GM21367 (cell line): Measurements from ENCODE around the gene CELF5.
"Not testable (repeated sequence)": the region's sequence is repeated elsewhere in the genome, so short reads cannot be mapped to it uniquely, and the experiment has no call there.

ENCODE experiments used
- ATAC-seq: cut with Tn5 transposase; IDR thresholded peaks from one replicate; pipeline ENCODE4 v1.9.1; 2021; ENCODE audit not compliant: unreplicated experiment

Gene CELF5

DNA sequence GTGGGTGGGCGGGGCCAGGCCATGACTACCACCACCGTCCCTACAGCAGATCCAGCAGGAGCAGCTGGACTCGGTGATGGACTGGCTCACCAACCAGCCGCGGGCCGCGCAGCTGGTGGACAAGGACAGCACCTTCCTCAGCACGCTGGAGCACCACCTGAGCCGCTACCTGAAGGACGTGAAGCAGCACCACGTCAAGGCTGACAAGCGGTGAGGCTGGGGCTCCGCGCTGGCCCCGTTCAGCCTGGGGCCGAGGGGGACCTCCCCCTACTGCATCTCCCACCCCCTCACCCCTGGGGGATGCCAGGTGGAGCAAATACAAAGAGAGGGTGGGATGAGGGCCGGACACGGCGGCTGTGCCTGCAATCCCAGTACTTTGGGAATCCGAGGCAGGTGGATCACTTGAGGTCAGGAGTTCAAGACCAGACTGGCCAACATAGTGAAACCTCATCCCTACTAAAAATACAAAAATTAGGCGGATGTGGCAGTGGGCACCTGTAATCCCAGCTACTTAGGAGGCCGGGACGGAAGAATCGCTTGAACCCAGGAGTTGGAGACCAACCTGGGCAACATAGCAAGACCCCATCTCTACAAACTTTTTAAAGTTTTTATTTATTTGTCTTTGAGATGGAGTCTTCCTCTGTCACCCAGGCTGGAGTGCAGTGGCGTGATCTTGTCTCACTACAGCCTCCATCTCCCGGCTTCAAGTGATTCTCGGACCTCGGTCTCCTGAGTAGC is 18.1 kb upstream of the CELF5 start:
- ATAC-seq: no peak

DNA sequence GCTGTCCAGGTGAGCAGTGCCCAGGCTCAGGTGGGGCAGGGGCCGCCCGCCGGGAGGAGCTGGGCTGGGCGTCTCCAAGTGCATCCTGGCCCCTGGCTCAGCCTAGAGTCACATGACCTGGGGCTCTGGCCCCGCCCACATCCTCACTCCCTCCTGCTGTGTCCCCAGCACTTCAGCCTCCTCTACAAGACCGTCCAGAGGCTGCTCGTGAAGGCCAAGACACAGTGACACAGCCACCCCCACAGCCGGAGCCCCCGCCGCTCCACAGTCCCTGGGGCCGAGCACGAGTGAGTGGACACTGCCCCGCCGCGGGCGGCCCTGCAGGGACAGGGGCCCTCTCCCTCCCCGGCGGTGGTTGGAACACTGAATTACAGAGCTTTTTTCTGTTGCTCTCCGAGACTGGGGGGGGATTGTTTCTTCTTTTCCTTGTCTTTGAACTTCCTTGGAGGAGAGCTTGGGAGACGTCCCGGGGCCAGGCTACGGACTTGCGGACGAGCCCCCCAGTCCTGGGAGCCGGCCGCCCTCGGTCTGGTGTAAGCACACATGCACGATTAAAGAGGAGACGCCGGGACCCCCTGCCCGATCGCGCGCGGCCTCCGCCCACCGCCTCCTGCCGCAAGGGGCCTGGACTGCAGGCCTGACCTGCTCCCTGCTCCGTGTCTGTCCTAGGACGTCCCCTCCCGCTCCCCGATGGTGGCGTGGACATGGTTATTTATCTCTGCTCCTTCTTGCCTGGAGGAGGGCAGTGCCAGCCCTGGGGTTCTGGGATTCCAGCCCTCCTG is 16.8 kb upstream of the CELF5 start:
- ATAC-seq: no peak

DNA sequence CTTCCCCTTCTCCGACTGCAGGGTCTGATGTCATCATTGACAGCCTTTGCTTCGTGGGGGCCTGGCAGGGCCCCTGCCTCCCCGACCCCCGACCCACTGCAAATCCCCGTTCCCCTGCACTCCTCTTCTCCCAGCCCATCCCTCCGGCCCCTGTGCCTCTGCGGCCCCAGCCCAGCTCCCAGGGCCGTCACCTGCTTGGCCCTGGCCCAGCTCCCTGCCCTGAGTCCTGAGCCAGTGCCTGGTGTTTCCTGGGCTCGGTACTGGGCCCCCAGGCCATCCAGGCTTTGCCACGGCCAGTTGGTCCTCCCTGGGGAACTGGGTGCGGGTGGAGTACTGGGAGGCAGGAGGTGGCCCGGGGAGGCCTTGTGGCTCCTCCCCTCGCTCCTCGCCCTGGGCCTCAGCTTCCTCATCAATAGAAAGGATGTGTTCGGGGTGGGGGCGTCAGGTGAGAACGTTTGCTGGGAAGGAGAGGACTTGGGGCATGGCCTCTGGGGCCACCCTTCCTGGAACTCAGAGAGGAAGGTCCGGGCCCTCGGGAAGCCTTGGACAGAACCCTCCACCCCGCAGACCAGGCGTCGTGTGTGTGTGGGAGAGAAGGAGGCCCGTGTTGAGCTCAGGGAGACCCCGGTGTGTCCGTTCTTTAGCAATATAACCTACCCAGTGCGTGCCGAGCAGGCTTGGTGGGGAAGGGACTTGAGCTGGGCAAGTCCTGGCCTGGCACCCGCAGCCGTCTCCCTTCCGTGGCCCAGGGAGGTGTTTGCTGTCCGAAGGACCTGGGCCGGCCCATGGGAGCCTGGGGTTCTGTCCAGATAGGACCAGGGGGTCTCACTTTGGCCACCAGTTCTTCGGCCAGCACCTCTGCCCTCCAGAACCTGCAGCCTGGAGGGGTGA is 15.9 kb upstream of the CELF5 start:
- ATAC-seq: no peak

DNA sequence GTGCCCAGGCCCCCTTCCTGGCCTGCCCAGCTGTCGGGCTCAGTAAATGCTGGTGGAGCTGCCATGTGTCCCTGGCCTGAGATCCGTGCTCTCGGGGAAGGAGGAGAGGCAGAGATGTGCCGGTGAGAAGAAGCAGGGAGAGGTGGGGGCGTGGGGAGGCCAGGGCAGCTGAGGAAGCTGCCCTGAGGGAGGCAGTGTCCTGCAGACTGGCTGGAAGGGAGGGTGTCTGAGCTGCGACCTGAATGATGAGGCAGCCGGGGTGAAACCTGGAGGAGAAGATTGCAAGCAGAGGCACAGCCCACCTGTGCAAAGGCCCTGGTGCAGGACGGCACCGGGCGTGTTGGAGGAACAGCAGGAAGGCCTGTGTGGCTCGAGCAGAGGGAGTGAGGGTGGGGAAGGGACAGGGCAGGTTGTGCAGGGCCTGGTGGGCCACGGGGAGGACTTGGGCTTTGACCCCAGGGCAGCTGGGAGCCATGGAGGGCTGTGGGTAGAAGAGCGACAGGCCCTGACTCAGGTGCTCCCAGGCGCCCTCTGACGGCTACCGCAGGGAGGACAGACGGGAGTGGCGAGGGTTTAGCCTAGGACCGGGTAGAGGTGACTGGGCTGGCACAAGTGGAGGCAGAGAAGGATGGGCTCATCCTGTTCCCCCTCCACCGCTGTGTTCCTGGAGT is 14.0 kb upstream of the CELF5 start:
- no peak for ATAC-seq

DNA sequence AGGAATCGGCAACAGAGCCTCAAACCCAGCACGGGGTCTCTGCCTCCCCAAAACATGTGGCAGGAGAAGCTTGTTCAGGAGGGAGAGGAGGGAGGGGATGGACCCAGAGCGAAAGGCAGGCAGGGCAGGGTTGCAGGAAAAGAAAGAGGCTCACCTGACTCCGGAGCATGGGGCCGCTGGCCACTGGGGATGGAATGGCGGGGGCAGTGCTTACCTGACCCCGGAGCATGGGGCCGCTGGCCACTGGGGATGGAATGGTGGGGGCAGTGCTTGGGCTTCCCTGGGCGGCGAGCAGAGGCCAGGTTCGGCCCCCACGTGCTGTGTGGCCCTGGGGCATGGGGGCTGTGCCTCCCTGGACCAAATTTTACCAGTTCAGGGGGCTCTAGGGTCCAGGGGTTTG is 13.3 kb upstream of the CELF5 start:
- ATAC-seq: no peak

DNA sequence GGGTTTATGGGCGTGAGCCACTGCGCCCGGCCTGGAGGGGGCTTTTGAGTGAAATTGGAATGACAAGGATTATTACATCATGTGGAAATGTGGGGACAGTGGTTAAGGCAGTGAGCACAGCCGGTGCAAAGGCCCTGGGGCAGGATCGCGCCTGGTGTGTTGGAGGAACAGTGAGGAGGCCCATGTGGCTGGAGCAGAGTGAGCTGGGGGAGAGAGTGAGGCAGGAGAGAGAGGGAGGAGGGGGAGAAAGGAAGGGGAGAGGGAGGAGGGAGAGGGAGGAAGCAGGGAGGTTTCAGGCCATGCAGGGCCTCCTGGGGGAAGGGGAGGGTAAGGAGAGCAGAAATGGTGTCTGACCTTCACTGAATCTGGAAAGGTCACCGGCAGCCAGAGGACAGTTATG is 11.3 kb upstream of the CELF5 start:
- no peak for ATAC-seq

DNA sequence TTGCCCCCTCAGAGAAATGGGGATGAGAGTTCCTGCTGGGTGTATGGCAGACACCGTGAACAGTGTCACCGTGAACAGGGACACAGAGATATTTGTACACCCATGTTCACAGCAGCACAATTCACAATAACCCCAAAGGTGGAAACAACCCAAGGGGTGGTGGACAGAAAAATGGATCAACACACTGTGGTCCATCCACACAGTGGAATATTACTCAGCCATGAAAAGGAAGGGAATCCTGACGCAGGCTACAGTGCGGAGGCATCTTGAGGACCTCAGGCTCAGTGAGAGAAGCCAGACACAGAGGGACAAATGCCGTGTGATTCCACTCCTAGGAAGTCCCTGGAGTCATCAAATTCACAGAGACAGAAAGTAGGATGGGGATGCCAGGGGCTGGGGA is 7.6 kb upstream of the CELF5 start:
- no peak for ATAC-seq

DNA sequence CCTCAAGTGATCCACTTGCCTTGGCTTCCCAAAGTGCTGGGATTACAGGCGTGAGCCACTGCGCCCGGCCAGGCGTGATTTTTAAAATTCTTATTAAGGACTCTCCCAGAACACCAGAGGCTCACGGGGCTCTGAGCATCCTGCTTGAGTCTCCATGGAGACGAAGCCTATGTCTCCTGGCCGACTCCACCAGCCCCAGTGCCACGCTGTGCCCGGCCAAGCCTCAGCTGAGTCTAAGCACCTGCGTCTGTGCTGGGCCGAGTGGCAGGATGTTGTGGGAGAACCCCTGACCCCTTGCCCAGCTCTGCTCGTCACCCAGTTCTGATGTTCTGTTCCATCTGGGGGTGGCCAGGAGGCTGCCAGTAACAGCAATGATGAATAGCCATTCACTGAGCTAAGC is 3.9 kb upstream of the CELF5 start:
- no peak for ATAC-seq

DNA sequence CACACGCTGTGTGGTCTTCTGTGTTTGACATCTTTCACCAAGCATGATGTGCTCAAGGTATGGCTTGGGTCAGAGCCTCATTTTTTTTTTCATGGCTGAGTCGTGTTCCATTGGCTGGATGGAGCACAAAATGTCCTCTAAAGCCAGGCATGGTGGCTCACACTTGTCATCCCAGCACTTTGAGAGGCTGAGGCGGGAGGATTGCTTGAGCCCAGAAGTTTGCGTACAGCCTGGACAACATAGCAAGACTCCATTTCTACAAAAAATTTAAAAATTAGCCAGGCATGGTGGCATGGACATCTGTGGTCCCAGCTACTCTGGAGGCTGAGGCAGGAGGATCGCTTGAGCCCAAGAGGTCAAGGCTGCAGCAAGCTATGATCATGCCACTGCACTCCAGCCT is 2.9 kb upstream of the CELF5 start:
- ATAC-seq: not testable (repeated sequence)

DNA sequence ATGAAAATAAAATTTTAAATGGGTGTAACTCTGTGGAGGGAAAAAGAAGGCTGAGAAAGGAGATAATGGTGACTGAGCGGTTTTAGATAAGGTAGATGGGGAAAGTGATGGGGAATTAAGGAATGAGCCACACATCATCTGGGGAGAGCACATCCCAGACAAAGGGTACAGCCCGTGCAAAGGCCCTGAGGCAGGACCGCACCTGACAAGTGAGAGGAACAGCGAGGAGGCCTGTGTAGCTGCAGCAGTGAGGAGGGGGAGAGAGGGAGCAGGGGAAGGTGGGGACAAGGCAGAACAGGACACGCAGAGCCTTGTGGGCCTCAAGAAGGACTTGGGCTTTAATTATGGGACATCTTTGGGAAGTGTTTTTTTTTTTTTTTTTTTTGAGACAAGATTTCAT is 1.8 kb upstream of the CELF5 start:
- ATAC-seq: no peak

DNA sequence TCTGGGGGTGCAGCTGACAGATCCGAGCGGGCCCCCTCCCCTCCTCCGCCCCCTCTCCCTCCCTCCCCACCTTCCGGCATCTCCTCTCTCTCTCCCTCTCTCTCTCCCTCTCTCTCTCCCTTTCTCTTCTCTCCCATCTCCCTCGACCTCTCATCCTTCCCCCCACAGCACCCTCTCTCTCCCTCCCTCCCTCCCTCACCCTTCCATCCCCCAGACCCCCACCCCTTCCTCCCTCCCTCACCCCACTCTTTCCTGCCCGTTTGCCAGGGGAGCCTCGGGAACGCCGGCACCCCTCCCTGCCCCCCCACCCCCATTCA is 666 bp downstream of the CELF5 start:
- no peak for ATAC-seq

DNA sequence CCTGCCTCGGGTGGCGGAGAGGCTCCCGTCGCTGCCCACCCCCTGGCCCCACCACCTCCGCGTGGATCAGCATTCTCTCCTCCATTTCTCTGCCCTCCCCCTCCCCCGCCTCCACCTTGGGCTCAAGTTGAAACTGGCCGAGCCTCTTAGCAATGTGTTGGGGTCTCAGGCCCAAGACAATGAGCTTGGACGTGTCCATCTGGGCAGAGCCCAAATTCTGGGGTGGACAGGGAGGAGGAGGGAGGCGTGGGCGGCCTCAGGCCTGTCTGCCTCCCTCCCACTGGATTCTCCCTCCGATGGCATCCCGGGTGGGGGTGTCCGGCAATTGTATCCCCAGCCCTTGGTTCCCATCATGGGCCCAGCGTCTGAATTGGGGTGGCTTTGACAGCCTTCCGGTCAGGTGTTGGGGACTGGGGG is 1.2 kb downstream of the CELF5 start:
- no peak for ATAC-seq

DNA sequence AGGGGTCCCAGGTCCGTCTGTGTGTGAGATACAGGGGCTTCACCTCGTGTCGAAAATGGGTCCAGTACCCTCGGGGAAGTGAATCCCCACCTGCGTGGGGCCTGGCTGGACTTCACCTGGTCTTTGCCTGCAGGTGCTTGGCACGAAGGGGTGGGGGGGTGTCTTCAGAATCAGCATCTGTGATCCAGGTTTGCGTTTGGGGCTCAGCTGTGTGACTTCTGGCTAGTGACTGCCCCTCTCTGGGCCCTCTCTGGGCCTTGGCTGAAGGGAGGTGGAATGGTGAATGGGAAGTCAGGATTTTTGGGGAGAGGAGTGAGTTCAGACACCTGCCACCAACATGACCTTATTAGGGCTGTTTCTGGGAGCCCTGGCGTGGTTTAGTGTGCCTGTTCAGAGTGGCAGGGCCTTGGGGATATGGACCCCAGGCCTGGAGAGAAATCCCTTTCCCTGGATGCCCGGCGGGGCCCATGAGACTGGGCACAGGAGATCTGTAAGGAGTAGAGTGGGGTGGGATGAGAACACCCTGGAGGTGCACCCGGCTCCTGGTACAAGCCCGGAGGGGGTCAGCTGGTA is 2.7 kb downstream of the CELF5 start:
- ATAC-seq: no peak

DNA sequence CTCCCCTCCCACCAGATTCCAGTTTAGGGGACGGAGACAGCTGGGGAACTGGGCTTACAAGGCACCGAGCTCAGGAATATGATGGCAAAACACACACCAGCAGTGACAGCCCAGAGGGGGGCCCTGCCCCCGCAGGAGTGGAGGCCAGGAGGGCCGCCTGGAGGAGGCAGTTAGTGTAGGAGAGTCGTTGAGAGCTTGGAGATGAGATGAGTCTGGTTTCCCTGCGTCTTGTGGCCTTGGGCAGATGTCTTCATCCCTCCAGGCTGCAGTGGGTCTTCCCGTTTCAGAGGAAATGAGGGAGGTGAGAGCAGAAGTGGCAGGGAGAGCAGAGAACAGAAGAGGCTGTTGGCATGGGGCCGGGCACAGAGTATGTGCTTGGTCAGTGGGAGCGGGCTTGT is 4.9 kb downstream of the CELF5 start:
- ATAC-seq: no peak

DNA sequence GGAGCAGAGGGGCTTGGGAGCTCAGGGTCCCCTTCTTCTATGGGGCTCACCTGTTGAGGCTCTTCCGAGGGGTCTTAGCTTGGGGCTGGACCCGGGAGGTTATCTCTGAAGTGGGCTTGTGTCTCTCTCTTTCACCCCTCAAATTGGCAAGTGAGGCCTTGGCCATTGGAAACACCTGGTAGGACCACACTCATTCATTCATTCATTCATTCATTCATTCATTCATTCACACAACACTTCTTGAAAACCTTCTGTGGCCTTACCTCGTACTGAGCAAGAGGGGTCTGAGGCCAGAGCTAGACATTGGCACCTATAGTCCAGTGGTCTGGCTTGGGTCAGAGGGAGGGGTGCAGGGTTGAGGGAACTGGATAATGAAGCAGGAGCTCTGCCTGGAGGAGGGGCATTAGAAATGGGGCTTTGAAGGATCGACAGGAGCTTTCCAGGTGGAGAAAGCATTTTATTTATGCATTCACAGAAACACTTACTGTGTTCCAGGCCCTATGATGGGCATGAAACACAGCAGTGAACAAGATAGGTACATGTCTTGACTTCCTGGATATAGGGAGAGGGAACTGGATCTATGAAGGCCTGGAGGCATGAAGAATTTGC is 5.5 kb downstream of the CELF5 start:
- no peak for ATAC-seq

DNA sequence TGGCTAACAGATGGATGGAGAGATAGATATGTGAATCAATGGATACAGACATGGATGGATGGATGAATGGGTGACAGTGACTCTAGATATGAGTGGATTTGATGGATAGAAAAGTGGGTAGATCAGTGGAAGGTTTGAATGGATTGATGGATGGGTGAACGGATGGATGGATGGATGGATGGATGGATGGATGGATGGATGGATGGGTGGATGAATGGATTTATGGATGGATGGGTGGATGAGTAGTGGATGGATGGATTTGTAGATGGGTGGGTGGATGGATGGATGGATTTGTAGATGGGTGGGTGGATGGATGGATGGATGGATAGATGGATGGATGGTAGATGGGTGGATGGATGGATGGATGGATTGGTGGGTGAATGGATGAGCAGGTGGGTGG is 6.8 kb downstream of the CELF5 start:
- ATAC-seq: no peak

DNA sequence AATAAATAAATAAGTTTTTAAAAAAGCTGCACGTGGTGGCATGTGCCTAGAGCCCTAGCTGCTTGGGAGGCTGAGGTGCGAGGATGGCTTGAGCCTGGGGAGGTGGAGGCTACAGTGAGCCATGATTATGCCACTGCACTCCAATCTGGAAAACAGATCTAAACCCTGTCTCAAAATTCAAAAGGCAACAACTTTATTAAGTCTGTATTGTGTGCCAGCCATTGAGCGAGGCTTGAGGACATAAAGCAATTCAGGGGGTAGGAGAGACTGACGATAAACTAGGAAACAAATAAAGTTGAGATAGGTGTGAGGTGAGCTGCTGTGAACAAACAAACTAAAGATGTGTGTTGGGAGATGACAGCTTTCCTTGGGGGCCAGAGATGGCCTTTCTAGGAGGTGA is 8.7 kb downstream of the CELF5 start:
- no peak for ATAC-seq

DNA sequence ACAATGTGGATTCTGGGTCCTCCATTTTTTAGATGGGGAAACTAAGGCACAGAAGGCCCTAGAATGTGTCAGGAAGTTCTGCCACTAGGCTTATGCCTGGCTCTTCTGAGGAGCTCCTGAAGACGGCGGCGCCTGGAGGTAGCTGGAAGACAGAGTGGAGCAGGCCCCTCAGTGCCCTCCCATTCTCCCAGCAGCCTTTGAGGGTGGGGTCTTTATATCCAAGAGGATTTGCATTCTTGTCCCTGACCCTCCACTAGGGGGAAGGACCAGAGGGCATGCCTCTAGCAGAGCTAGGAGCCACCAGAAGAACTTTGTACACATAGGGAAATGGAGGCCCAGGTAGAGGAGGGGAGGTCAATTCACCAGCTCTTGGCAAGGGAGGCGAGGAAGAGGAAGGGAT is 9.4 kb downstream of the CELF5 start:
- ATAC-seq: no peak

DNA sequence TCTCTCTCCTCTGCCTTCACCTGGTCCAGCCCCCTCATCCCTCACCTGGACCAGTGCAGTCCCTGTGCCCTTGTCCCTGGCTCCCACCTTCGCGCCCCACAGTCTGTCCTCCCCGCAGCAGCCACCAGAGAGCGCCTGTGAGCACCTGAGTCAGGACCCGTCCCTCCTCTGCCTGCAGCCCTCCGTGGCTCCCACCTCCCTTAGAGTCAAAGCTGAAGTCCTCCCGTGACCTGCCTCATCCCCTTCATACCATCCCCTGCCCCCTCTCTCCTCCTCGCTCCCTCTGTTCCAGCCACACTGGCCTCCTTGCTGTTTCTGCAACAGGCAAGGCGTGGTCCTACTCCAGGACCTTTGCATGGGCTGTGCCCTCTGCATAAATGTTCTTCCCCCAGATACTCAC is 10.3 kb downstream of the CELF5 start:
- ATAC-seq: no peak

DNA sequence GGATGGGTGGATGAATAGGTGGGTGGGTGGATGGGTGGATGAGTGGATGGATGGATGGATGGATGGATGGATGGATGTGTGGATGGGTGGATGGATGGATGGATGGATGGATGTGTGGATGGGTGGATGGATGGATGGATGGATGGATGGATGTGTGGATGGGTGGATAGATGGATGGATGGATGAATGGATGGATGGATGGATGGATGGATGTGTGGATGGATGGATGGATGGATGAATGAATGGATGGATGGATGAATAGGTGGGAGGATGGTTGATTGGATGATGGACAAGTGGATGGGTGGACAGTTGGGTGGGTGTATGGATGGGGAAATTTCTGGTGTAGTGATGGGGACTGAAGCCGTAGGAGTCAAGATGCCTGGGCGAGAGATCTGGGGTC is 11.1 kb downstream of the CELF5 start:
- ATAC-seq: not testable (repeated sequence)

DNA sequence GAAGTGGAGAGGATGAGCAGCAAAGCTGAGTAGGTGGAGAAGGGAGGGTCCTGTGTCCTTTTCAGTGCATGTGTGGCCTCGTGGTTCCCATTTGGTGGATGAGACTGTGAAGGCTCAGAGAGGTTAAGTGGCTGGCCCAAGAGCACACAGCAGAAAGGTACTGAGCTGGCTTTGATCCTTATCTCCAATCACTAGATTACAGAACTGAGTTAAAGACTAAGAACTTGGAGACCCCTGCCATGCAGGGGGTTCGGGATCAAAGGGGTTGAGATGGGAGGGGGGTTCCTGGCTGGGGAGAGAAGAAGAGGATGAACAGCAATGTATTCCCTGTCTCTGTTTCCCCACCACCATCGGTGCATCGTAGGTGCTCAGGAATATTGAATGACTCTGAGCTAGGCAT is 11.8 kb downstream of the CELF5 start:
- no peak for ATAC-seq
